Measurements from ENCODE around the gene KCMF1. TPM values are rescaled to one million over a fixed set of nuclear protein-coding genes. Genes with fewer than 3 reads are reported as not detected.

KCMF1 gene
- total RNA-seq, 4 donors from 2014 or later = 41.5 to 97.3 (median 55.5) TPM

DNA sequence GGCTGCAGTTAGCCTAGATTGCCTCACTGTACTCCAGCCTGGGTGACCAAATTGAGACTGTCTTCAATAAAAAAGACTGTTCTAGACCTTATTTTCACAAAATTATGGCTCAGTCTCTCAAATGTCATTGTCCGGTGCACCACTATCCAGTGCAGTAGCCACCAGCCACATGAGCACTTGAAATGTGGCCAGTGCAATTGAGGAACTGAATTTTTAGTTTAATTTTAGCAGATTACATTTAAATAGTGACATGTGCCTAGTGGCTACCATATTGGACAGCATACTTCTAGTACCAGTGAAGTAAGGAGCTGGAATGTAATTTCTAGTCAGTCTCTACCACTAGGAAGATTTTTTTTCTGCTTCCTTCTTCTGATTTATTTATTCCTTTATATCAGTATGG lies 39.4 kb downstream of the KCMF1 start:
- DNase-seq = no peak
- Histone ChIP-seq H3K9me3 (no peaks in the 10 kb centered on the region), H3K27me3 (no peaks in the 10 kb centered on the region), H3K4me1 (peaks cover 4 to 42% (median 15%) of the 10 kb centered on the region in 4 donors), H3K27ac (no peak overlapping the region), H3K36me3 (peaks cover 0 to 8% (median 0%) of the 10 kb centered on the region in 4 donors), H3K4me3 (no peak overlapping the region)
- 89 to 100% methylated on average over 1 of the region's 1 CpG for WGBS, 2 donors (ENCODE audit: low coverage in 1 of 2)
- in situ Hi-C loops (cut with MboI; ENCODE audit: low pct_ligation_motif_present in 1 of 4, low pct_unique_long_range_greater_than_20kb in 1 of 4, low sequenced_read_pairs in 3 of 4) (loop anchor here in 1 of 4 donors (5.0 kb wide), 1 partner anchor 83 kb away; no protein-coding TSS in a partner anchor), intact Hi-C loops (cut with DNase I; ENCODE audit: low total_unique reads) (no loop called here)
- TF ChIP-seq, protein P1, sequence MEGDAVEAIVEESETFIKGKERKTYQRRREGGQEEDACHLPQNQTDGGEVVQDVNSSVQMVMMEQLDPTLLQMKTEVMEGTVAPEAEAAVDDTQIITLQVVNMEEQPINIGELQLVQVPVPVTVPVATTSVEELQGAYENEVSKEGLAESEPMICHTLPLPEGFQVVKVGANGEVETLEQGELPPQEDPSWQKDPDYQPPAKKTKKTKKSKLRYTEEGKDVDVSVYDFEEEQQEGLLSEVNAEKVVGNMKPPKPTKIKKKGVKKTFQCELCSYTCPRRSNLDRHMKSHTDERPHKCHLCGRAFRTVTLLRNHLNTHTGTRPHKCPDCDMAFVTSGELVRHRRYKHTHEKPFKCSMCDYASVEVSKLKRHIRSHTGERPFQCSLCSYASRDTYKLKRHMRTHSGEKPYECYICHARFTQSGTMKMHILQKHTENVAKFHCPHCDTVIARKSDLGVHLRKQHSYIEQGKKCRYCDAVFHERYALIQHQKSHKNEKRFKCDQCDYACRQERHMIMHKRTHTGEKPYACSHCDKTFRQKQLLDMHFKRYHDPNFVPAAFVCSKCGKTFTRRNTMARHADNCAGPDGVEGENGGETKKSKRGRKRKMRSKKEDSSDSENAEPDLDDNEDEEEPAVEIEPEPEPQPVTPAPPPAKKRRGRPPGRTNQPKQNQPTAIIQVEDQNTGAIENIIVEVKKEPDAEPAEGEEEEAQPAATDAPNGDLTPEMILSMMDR (IDR thresholded peaks at IDR 0.05) = no peak
- TF ChIP-seq POLR2A (IDR thresholded peaks at IDR 0.05) (no peak), POLR2AphosphoS5 (IDR thresholded peaks at IDR 0.05) (no peak), EP300 (IDR thresholded peaks at IDR 0.05; ENCODE audit: low read depth) (no peak)

DNA sequence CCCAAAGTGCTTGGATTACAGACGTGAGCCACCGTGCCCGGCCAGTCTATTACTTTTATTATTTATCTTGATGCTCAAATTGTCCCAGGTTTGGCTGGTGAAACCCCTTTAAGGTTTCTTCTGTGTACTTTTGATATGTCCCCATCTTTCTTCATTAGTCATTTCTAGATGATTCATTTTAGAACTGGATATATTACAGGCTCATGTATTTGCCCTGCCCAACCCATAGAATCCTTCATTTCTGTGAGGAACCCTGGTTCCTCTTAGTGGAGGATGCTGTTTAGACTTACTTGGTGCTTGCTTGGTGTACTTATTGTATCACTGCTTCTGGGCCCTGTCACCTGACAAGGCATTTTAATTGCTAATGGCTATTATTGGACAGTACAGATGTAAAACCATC lies 40.1 kb downstream of the KCMF1 start:
- Histone ChIP-seq H3K4me1 (peaks cover 7 to 42% (median 16%) of the 10 kb centered on the region in 4 donors), H3K36me3 (peaks cover 0 to 8% (median 0%) of the 10 kb centered on the region in 4 donors), H3K4me3 (no peak overlapping the region), H3K9me3 (no peaks in the 10 kb centered on the region), H3K27ac (no peak overlapping the region), H3K27me3 (no peaks in the 10 kb centered on the region)
- WGBS, 2 donors (ENCODE audit: low coverage in 1 of 2) = 72 to 94% methylated on average over 3 of the region's 3 CpGs
- in situ Hi-C loops (cut with MboI; ENCODE audit: low pct_ligation_motif_present in 1 of 4, low pct_unique_long_range_greater_than_20kb in 1 of 4, low sequenced_read_pairs in 3 of 4) = loop anchor here in 1 of 4 donors (5.0 kb wide), 1 partner anchor 84 kb away; no protein-coding TSS in a partner anchor
- intact Hi-C loops (cut with DNase I; ENCODE audit: low total_unique reads) = no loop called here
- TF ChIP-seq, protein P1 (IDR thresholded peaks at IDR 0.05) = no peak
- TF ChIP-seq POLR2A (IDR thresholded peaks at IDR 0.05) (no peak), POLR2AphosphoS5 (IDR thresholded peaks at IDR 0.05) (no peak), EP300 (IDR thresholded peaks at IDR 0.05; ENCODE audit: low read depth) (no peak)
- DNase-seq = no peak

DNA sequence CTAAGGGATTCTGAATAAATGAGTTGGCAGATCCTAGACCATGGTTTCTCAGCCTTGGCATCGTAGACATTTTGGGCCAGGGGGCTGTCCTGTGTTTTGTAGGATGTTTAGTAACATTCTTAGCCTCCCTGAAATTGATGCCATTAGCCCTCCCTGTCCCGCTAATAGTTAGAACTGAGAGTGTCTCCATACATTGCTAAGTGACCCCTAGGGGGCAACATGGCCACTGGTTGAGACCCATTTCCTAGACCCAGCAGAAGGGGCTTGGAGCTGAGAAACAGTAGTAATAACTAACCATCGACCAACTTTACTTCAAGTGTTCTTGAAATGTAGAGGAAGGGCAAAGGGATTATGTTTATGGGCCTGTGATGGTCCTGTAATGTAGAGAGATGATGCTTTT lies 40.8 kb downstream of the KCMF1 start:
- H3K4me3 ChIP-seq = no peak overlapping the region
- peaks cover 0 to 8% (median 0%) of the 10 kb centered on the region in 4 donors for H3K36me3 ChIP-seq
- no peak for DNase-seq
- peaks cover 9 to 49% (median 21%) of the 10 kb centered on the region in 4 donors for H3K4me1 ChIP-seq
- H3K27ac ChIP-seq = no peak overlapping the region
- H3K27me3 ChIP-seq = no peaks in the 10 kb centered on the region
- in situ Hi-C loops (cut with MboI; ENCODE audit: low pct_ligation_motif_present in 1 of 4, low pct_unique_long_range_greater_than_20kb in 1 of 4, low sequenced_read_pairs in 3 of 4) = loop anchor here in 1 of 4 donors (5.0 kb wide), 1 partner anchor 84 kb away; no protein-coding TSS in a partner anchor
- TF ChIP-seq POLR2AphosphoS5 (IDR thresholded peaks at IDR 0.05) (no peak), POLR2A (IDR thresholded peaks at IDR 0.05) (no peak), EP300 (IDR thresholded peaks at IDR 0.05; ENCODE audit: low read depth) (no peak)
- TF ChIP-seq, protein P1 (IDR thresholded peaks at IDR 0.05) = no peak
- no peaks in the 10 kb centered on the region for H3K9me3 ChIP-seq
- intact Hi-C loops (cut with DNase I; ENCODE audit: low total_unique reads) = no loop called here
- 83 to 89% methylated on average over 1 to 3 of the region's 3 CpGs for WGBS, 2 donors (ENCODE audit: low coverage in 1 of 2)

DNA sequence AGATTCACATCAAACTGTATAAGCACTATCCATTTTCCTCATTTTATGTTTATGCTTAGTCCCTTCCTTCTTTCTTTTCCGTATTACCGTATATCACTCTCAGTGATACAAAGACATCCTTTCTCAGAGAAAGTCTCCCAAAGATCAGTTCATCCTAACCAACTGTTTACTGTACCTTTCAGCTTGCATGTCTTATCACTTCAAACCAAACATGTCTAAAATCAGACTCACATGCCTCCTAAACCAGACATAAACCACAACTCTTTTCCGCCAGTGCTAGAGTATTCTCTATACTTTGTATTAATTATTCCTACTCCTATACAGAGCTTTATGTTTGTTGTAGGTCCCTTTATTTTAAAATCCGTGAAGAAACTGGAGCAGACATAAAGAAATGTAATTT lies 41.5 kb downstream of the KCMF1 start:
- Histone ChIP-seq H3K9me3 (no peaks in the 10 kb centered on the region), H3K36me3 (peaks cover 0 to 6% (median 0%) of the 10 kb centered on the region in 4 donors), H3K4me1 (peaks cover 11 to 53% (median 23%) of the 10 kb centered on the region in 4 donors), H3K27ac (no peak overlapping the region), H3K27me3 (no peaks in the 10 kb centered on the region), H3K4me3 (no peak overlapping the region)
- intact Hi-C loops (cut with DNase I; ENCODE audit: low total_unique reads) = no loop called here
- DNase-seq = no peak
- in situ Hi-C loops (cut with MboI; ENCODE audit: low pct_ligation_motif_present in 1 of 4, low pct_unique_long_range_greater_than_20kb in 1 of 4, low sequenced_read_pairs in 3 of 4) = loop anchor here in 1 of 4 donors (5.0 kb wide), 1 partner anchor 85 kb away; no protein-coding TSS in a partner anchor
- 82 to 87% methylated on average over 4 of the region's 4 CpGs for whole genome bisulfite sequencing, 2 donors (ENCODE audit: low coverage in 1 of 2)
- no peak for TF ChIP-seq EP300 (IDR thresholded peaks at IDR 0.05; ENCODE audit: low read depth)
- no peak for TF ChIP-seq POLR2A (IDR thresholded peaks at IDR 0.05)

Measured in transverse colon (tissue), 4 donors.